ENCODE results near the gene ZNF772.

The ZNF772 gene

DNA sequence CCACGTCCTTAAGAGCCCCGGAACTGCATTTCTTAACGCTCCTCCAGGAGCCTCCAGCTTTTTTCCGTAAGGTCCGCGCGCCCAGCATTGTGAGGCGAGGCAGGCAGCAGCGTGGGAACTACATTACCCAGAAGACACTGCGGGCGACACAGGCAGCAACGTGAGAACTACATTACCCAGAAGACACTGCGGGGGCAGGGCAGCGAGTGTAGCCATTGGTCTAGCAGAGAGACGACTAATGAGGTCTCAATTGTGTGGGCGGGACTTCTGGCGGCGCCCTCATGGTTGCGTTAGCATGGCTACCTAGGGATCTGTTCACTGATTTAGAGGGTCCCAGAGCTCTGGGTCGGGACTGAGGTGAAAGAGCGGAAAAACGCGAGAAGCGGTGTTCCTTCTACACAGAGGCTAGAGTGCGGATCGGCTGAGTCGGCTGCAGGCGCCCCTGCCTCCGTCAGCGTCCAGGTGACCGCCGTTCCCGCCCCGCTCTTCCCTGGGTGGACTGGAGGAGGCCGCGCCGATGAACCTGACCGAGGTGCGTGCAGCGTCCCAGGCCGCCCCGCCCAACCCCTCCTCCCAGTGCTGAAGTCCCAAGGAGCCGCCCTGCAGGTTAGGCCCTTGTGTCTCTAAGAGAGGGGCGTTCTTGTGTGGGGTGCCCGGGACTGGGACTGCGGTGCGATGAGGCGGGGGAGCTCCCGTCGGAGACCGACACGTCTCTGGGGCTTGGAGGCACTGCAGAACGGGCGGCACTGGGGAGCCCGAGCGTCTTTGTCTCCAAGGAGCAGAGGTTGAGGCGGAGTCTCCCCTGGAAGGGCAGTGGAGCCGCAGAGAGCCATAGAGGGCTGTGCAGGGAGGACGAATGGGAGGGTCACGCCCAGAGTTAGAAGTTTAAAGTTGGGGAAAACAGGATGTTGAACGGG is 42.0 kb downstream of the ZNF772 start, which contains the start of gene ZNF749:
ZNF749 (plus strand) TSS at position 264 of the 917 bp plus-strand sequence; CDS start at position 518, 254 bp downstream.
- DNase-seq = peak; percentile 98

DNA sequence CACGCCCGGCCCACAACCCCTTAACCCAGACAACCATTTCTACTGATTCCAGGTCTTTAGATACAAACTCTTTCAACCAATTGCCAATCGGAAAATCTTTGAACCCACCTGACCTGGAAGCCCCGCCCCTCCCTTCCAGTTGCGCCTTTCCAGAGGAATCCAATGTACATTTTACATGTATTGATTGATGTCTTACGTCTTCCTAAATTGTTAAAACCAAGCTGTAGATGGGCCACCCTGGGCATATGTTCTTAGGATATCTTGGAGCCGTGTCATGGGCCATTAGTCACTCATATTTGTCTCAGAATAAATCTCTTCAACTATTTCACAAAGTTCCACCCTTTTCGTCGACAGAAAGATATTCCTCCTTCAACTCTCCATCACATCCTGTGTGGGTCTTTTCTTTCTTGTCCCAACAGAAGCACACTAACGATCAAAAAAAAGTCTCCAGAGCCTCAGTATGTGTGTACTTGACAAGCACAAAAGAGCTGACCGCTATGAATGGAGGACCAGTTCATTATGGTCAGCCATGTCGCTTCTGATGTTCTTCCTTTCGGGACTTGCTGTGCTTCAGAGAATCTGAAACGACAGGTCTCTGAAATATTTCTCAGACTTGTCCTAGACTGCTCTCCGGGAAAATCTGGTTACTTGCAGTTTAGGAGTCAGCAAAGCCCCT is 42.8 kb downstream of the ZNF772 start:
- no peak for DNase-seq

DNA sequence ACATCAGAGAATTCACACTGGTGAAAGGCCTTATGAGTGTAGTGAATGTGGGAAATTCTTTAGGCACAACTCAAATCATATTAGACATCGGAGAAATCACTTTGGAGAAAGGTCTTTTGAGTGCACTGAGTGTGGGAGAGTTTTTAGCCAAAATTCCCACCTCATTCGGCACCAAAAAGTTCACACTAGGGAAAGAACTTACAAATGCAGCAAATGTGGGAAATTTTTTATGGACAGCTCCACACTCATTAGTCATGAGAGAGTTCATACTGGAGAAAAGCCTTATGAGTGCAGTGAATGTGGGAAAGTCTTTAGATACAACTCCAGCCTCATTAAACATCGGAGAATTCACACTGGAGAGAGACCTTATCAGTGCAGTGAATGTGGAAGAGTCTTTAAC is 56.3 kb downstream of the ZNF772 start:
- no peak for DNase-seq

DNA sequence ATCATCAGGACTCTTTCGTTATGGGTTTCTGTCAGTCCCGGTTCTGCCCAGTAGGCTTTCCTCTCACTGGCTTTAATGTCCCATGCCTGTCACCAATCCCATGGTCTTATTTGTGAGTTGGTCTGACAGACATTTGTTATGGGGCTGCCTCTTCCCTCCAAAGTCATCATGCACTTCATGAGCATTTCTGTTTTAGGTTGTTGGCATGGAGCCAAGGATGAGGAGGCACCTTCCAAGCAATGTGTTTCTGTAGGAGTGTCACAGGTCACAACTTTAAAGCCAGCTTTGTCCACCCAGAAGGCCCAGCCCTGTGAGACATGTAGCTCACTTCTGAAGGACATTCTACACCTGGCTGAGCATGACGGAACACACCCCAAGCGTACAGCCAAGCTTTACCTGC is 57.9 kb downstream of the ZNF772 start:
- no peak for DNase-seq
